Body of pancreas (tissue), 4 donors: Measurements from ENCODE around the gene RASL11A. TPM values are rescaled to one million over a fixed set of nuclear protein-coding genes. Genes with fewer than 3 reads are reported as not detected.

Experiments
- ATAC-seq: fragments of 150-250 bp; one replicate; pipeline ENCODE4 v1.9.1; 2016
- DNase-seq, 4 donors: peaks; one replicate each; pipeline ENCODE4 v3.0.0-alpha.2; 2019
- H3K27ac ChIP-seq, 4 donors: fragments of 200-600 bp; sonication (generic); 1 replicate in 3 of 4; 2 replicates in 1 of 4; pipeline versions ENCODE4 v1.5.1 to v1.6.1; 2016 to 2019; ENCODE audit warnings: mild to moderate bottlenecking in 1 of 4, mixed read lengths in 1 of 4, moderate library complexity in 1 of 4
- H3K27me3 ChIP-seq, 2 donors: fragments of 200-600 bp; sonication (generic); one replicate each; pipeline ENCODE4 v1.6.0; 2016; ENCODE audit warnings: mild to moderate bottlenecking in 1 of 2
- H3K36me3 ChIP-seq, 2 donors: fragments of 200-600 bp; sonication (generic); replicated peaks in 1 of 2; 2 replicates each; pipeline ENCODE4 v1.5.1; 2016; ENCODE audit warnings: low read depth in 2 of 2; ENCODE audit not compliant: insufficient read depth in 1 of 2
- H3K4me1 ChIP-seq: fragments of 200-600 bp; sonication (generic); one replicate; pipeline ENCODE4 v1.6.0; 2016
- H3K4me3 ChIP-seq, 2 donors: fragments of 200-600 bp; sonication (generic); 1 replicate in 1 of 2; 2 replicates in 1 of 2; pipeline ENCODE4 v1.5.1; 2016 to 2019
- H3K9me3 ChIP-seq, 3 donors: fragments of 200-600 bp; sonication (generic); 1 replicate in 2 of 3; 2 replicates in 1 of 3; pipeline ENCODE4 v1.5.1; 2016
- CTCF ChIP-seq, 7 experiments: fragments of 450-650 bp in 4 of 7; fragments of 200-600 bp in 3 of 7; sonication (generic) in 3 of 7; IDR thresholded peaks; one replicate each; pipeline ENCODE4 v1.5.1; 2016 to 2019; ENCODE audit warnings: antibody characterized with exemption in 7 of 7
- POLR2A ChIP-seq, 3 donors: fragments of 450-650 bp; IDR thresholded peaks; one replicate each; pipeline ENCODE4 v1.6.1; 2016; ENCODE audit warnings: antibody characterized with exemption in 3 of 3, mild to moderate bottlenecking in 2 of 3
- WGBS, 2 donors: methylation state at CpG; one replicate each; pipeline ENCODE4 v1.1.5; 2017; 5-methylcytosine and 5-hydroxymethylcytosine counted together
- intact Hi-C: fragments of 100-400 bp; cut with DNase I; formaldehyde crosslinking; loops from one replicate; pipeline ENCODE4 v1.15.1; 2023
- total RNA-seq, 2 donors: library from RNA; depleted of rRNA; stranded (reverse); fragments of >200 nt; gene quantifications; one replicate each; pipeline ENCODE4 v1.1.0, GENCODE V29; 2016

Gene RASL11A
- total RNA-seq, 2 donors from 2014 or later: 1.3 to 6.5 TPM

GRCh38 chr13:27280009-27280656 lies 9.5 kb downstream of the RASL11A start:
- ATAC-seq (no peak), DNase-seq (no peak)
- intact Hi-C loops: no loop called here
- 70 to 72% methylated on average over 4 to 5 of the region's 5 CpGs for WGBS, 2 donors
- H3K36me3 ChIP-seq: no peaks in the 10 kb centered on the region
- H3K4me3 ChIP-seq: no peak overlapping the region
- H3K4me1 ChIP-seq: no peaks in the 10 kb centered on the region
- no peaks in the 10 kb centered on the region for H3K27me3 ChIP-seq
- TF ChIP-seq POLR2A (IDR thresholded peaks at IDR 0.05): no peak
- no peak for TF ChIP-seq CTCF (IDR thresholded peaks at IDR 0.05)
- no peak overlapping the region for H3K27ac ChIP-seq
- no peaks in the 10 kb centered on the region for H3K9me3 ChIP-seq

- no peak overlapping the region for H3K27ac ChIP-seq
- TF ChIP-seq POLR2A (IDR thresholded peaks at IDR 0.05) (no peak), CTCF (IDR thresholded peaks at IDR 0.05) (no peak)
- H3K36me3 ChIP-seq: no peaks in the 10 kb centered on the region
- H3K4me3 ChIP-seq: no peak overlapping the region
- ATAC-seq (no peak), DNase-seq (no peak)
- no peaks in the 10 kb centered on the region for H3K4me1 ChIP-seq
- 68 to 70% methylated on average over 4 of the region's 4 CpGs for whole genome bisulfite sequencing, 2 donors
- intact Hi-C loops: no loop called here
- H3K27me3 ChIP-seq: no peaks in the 10 kb centered on the region
- no peaks in the 10 kb centered on the region for H3K9me3 ChIP-seq
These were observed 10.2 kb downstream of the RASL11A start for GRCh38 chr13:27280841-27281240.

GRCh38 chr13:27281420-27281819 lies 10.8 kb downstream of the RASL11A start:
- DNase-seq: no peak
- intact Hi-C loops: no loop called here
- WGBS, 2 donors: 31 to 39% methylated on average over 1 of the region's 1 CpG
- Histone ChIP-seq H3K27me3 (no peaks in the 10 kb centered on the region), H3K4me1 (no peaks in the 10 kb centered on the region), H3K27ac (no peak overlapping the region), H3K36me3 (no peaks in the 10 kb centered on the region), H3K9me3 (no peaks in the 10 kb centered on the region), H3K4me3 (no peak overlapping the region)
- no peak for ATAC-seq
- TF ChIP-seq CTCF (IDR thresholded peaks at IDR 0.05): no peak
- no peak for TF ChIP-seq POLR2A (IDR thresholded peaks at IDR 0.05)

GRCh38 chr13:27283906-27284493 lies 13.4 kb downstream of the RASL11A start:
- DNase-seq (peak in 3 of 4 donors; percentile 42 to 58 (median 50)), ATAC-seq (peak; percentile 65)
- Histone ChIP-seq H3K4me3 (no peak overlapping the region), H3K4me1 (no peaks in the 10 kb centered on the region), H3K27me3 (no peaks in the 10 kb centered on the region), H3K9me3 (no peaks in the 10 kb centered on the region), H3K27ac (no peak overlapping the region), H3K36me3 (no peaks in the 10 kb centered on the region)
- whole genome bisulfite sequencing, 2 donors: 67 to 76% methylated on average over 4 of the region's 4 CpGs
- peak in 6 of 7 experiments; percentile 7 to 54 (median 46) for TF ChIP-seq CTCF (IDR thresholded peaks at IDR 0.05)
- TF ChIP-seq POLR2A (IDR thresholded peaks at IDR 0.05): no peak
- intact Hi-C loops: no loop called here

GRCh38 chr13:27288392-27288791 lies 17.8 kb downstream of the RASL11A start:
- H3K27ac ChIP-seq: no peak overlapping the region
- WGBS, 2 donors: 64 to 65% methylated on average over 4 of the region's 4 CpGs
- intact Hi-C loops: no loop called here
- no peak for DNase-seq
- no peaks in the 10 kb centered on the region for H3K4me1 ChIP-seq
- no peaks in the 10 kb centered on the region for H3K9me3 ChIP-seq
- no peak overlapping the region for H3K4me3 ChIP-seq
- TF ChIP-seq CTCF (IDR thresholded peaks at IDR 0.05) (no peak), POLR2A (IDR thresholded peaks at IDR 0.05) (no peak)
- no peaks in the 10 kb centered on the region for H3K36me3 ChIP-seq
- no peaks in the 10 kb centered on the region for H3K27me3 ChIP-seq
- no peak for ATAC-seq
